ENCODE results near the gene CEP76.

DNA sequence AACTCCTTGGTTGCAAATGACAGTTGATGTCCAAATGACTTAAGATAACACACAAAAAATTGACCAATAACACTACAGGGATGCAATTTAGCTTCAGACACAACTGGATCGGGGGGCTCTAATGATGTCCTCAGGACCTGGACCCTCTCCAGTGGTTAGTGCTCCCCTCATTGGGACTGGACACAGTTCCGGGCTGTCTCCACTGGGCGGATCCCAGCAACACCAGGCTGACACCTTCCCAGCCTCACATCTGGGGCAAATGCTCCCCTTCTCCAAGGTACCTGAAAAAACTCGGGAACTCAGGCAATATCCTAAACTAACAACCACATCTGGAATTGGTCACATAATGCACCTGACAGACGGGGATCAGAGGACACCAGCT is 49.0 kb upstream of the CEP76 start:
- TF ChIP-seq, protein P1, sequence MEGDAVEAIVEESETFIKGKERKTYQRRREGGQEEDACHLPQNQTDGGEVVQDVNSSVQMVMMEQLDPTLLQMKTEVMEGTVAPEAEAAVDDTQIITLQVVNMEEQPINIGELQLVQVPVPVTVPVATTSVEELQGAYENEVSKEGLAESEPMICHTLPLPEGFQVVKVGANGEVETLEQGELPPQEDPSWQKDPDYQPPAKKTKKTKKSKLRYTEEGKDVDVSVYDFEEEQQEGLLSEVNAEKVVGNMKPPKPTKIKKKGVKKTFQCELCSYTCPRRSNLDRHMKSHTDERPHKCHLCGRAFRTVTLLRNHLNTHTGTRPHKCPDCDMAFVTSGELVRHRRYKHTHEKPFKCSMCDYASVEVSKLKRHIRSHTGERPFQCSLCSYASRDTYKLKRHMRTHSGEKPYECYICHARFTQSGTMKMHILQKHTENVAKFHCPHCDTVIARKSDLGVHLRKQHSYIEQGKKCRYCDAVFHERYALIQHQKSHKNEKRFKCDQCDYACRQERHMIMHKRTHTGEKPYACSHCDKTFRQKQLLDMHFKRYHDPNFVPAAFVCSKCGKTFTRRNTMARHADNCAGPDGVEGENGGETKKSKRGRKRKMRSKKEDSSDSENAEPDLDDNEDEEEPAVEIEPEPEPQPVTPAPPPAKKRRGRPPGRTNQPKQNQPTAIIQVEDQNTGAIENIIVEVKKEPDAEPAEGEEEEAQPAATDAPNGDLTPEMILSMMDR (IDR thresholded peaks at IDR 0.05; ENCODE audit: insufficient read depth, low read length, poor library complexity, severe bottlenecking) = no peak
- no peak for TF ChIP-seq EZH2phosphoT487 (conservative IDR thresholded peaks at IDR 0.05; ENCODE audit: low read length)

Measured in SU-DHL-6 (cell line).